Suprapubic skin (tissue), 4 donors: Measurements from ENCODE around the gene FHOD3.

Source experiments
- CTCF ChIP-seq, 2 donors: fragments of 200-600 bp in 1 of 2; fragments of 450-650 bp in 1 of 2; sonication (generic) in 1 of 2; IDR thresholded peaks; one replicate each; pipeline ENCODE4 v1.5.1; 2016 to 2019; ENCODE audit warnings: antibody characterized with exemption in 2 of 2, mild to moderate bottlenecking in 1 of 2, moderate library complexity in 1 of 2
- POLR2A ChIP-seq, 2 donors: fragments of 450-650 bp; IDR thresholded peaks; one replicate each; pipeline ENCODE4 v1.6.1; 2017; ENCODE audit warnings: antibody characterized with exemption in 2 of 2, mild to moderate bottlenecking in 2 of 2, moderate library complexity in 2 of 2
- POLR2AphosphoS5 ChIP-seq, 3 donors: sonication (generic); formaldehyde crosslinking; IDR thresholded peaks; one replicate each; pipeline ENCODE4 v1.6.1; 2017; ENCODE audit warnings: antibody characterized with exemption in 3 of 3

DNA sequence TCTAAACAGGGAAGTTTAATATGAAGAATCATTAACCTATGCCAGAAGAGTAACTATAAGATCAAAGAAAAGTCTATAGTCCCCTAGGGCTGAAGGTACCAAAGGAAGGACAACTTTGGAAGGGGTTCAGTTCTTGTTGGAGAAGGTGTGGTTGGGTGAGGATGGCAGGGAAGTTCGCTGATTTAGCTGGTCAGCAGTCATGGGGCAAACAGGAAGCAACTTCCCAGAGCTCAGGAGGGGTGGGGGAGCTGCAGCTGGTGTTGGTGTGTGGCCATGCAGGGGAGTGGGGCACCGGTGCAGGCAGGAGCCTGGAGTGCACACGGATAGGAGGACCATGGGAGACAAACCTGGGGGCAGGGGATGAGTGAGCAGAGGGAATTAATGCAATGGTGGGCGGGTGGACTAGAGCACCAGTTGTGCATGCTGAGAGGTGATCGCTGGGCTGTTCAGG, 34.0 kb downstream of the FHOD3 start:
- TF ChIP-seq CTCF (IDR thresholded peaks at IDR 0.05) (no peak), POLR2AphosphoS5 (IDR thresholded peaks at IDR 0.05) (no peak), POLR2A (IDR thresholded peaks at IDR 0.05) (no peak)
